Limb (tissue), 2 donors: ENCODE data around the gene MTMR3.

Source experiments
- DNase-seq, 2 donors: peaks; one replicate each; pipeline ENCODE4 v3.0.0-alpha.2; 2016; ENCODE audit errors: extremely low spot score in 2 of 2

Gene MTMR3

GRCh38 chr22:29914991-29915533 is 32.1 kb downstream of the MTMR3 start:
- no peak for DNase-seq

- DNase-seq, result no peak
Measured at GRCh38 chr22:29916007-29916544, 33.1 kb downstream of the MTMR3 start.

- no peak for DNase-seq
Measured at GRCh38 chr22:29917052-29917902, 34.3 kb downstream of the MTMR3 start.

- no peak for DNase-seq
Measured at GRCh38 chr22:29925402-29925801, 42.4 kb downstream of the MTMR3 start.

GRCh38 chr22:29926057-29926456 is 43.1 kb downstream of the MTMR3 start:
- no peak for DNase-seq

GRCh38 chr22:29932136-29932535 is 49.2 kb downstream of the MTMR3 start:
- DNase-seq, result no peak

- no peak for DNase-seq
Measured at GRCh38 chr22:29933619-29934018, 50.6 kb downstream of the MTMR3 start.

- DNase-seq, result no peak
Measured at GRCh38 chr22:29934596-29934995, 51.6 kb downstream of the MTMR3 start.

GRCh38 chr22:29936186-29936585 is 53.2 kb downstream of the MTMR3 start:
- no peak for DNase-seq

- no peak for DNase-seq
Measured at GRCh38 chr22:29937940-29938693, 55.1 kb downstream of the MTMR3 start.

- no peak for DNase-seq
Measured at GRCh38 chr22:29940526-29940925, 57.6 kb downstream of the MTMR3 start.

GRCh38 chr22:29944339-29944738 is 61.4 kb downstream of the MTMR3 start:
- DNase-seq, result no peak

GRCh38 chr22:29945435-29945834 is 62.5 kb downstream of the MTMR3 start:
- no peak for DNase-seq

GRCh38 chr22:29946220-29946619 is 63.2 kb downstream of the MTMR3 start:
- DNase-seq, result no peak

- peak in 1 of 2 donors; percentile 27 for DNase-seq
Measured at GRCh38 chr22:29947410-29948384, 64.7 kb downstream of the MTMR3 start.

GRCh38 chr22:29948385-29948769 is 65.4 kb downstream of the MTMR3 start:
- DNase-seq, result no peak

- no peak for DNase-seq
Measured at GRCh38 chr22:29949872-29950271, 66.9 kb downstream of the MTMR3 start.

GRCh38 chr22:29951791-29952413 is 68.9 kb downstream of the MTMR3 start:
- no peak for DNase-seq

- no peak for DNase-seq
Measured at GRCh38 chr22:29954203-29954855, 71.4 kb downstream of the MTMR3 start.

GRCh38 chr22:29956680-29957079 is 73.7 kb downstream of the MTMR3 start:
- no peak for DNase-seq
